Left renal cortex interstitium (tissue), 4 donors: Measurements from ENCODE around the gene PSD4. TPM values are rescaled to one million over a fixed set of nuclear protein-coding genes. Genes with fewer than 3 reads are reported as not detected.

Experiments used
- DNase-seq, 4 donors: peaks; one replicate each; pipeline ENCODE4 v3.0.0-alpha.2; 2013; ENCODE audit warnings: low read depth in 4 of 4, low spot score in 2 of 4, missing footprints in 1 of 4
- polyA plus RNA-seq, 4 donors: library from polyadenylated mRNA; unstranded; fragments of 120-200 nt; gene quantifications; one replicate each; pipeline ENCODE4 v1.2.1, GENCODE V29; 2013; ENCODE audit not compliant: insufficient read length in 4 of 4

Gene PSD4
- polyA plus RNA-seq: 10 to 100 TPM in 3 of 4 donors, 1 to 10 TPM in 1; 9.1 to 17.1 (median 10.7) TPM

GRCh38 chr2:113173542-113174375 is at the start of gene PSD4:
Gene PSD4 (plus strand): TSS chr2:113173971. CDS start chr2:113182457, 8,486 bp downstream.
- DNase-seq: no peak

GRCh38 chr2:113124181-113124961 is 49.4 kb upstream of the PSD4 start:
- DNase-seq: no peak

GRCh38 chr2:113124984-113125855 is 48.6 kb upstream of the PSD4 start:
- DNase-seq: no peak

GRCh38 chr2:113126845-113127645 is 46.7 kb upstream of the PSD4 start, which contains the start of gene IL1RN:
Gene IL1RN (plus strand): TSS chr2:113127598. CDS start chr2:113127625, 27 bp downstream.
- no peak for DNase-seq

GRCh38 chr2:113127646-113128570 is 45.9 kb upstream of the PSD4 start:
- DNase-seq: no peak

GRCh38 chr2:113129519-113130078 is 44.2 kb upstream of the PSD4 start:
- no peak for DNase-seq

- DNase-seq: no peak
These were observed 42.2 kb upstream of the PSD4 start for GRCh38 chr2:113131352-113132185.

GRCh38 chr2:113132414-113133021 is 41.3 kb upstream of the PSD4 start:
- DNase-seq: no peak

GRCh38 chr2:113133704-113134598 is 39.8 kb upstream of the PSD4 start:
- no peak for DNase-seq

GRCh38 chr2:113134717-113135116 is 39.1 kb upstream of the PSD4 start:
- no peak for DNase-seq

- DNase-seq: no peak
These were observed 38.5 kb upstream of the PSD4 start for GRCh38 chr2:113135317-113135716.

GRCh38 chr2:113136828-113137775 is 36.7 kb upstream of the PSD4 start:
- peak in 1 of 4 donors; percentile 34 for DNase-seq

- no peak for DNase-seq
These were observed 35.9 kb upstream of the PSD4 start for GRCh38 chr2:113137827-113138226.

- DNase-seq: peak in 3 of 4 donors; percentile 58 to 82 (median 61)
These were observed 35.1 kb upstream of the PSD4 start for GRCh38 chr2:113138428-113139322.
